Glutamatergic neuron (in vitro differentiated cells): ENCODE data around the gene PAGE2B. TPM values are rescaled to one million over a fixed set of nuclear protein-coding genes. Genes with fewer than 3 reads are reported as not detected.

Experiments used
- DNase-seq: peaks from one replicate; pipeline ENCODE4 v3.0.0; 2022
- H3K27ac Mint-ChIP-seq: one replicate; pipeline ENCODE4 v1.8.0; 2020; ENCODE audit warnings: mild to moderate bottlenecking, mixed read lengths, inconsistent platforms; ENCODE audit not compliant: unreplicated experiment
- H3K27me3 Mint-ChIP-seq: one replicate; pipeline ENCODE4 v1.8.0; 2020; ENCODE audit warnings: mild to moderate bottlenecking, moderate library complexity, mixed read lengths, inconsistent platforms; ENCODE audit not compliant: unreplicated experiment
- H3K36me3 Mint-ChIP-seq: one replicate; pipeline ENCODE4 v1.8.0; 2020; ENCODE audit warnings: mild to moderate bottlenecking, mixed read lengths, inconsistent platforms; ENCODE audit not compliant: unreplicated experiment
- H3K4me1 Mint-ChIP-seq: one replicate; pipeline ENCODE4 v1.8.0; 2020; ENCODE audit warnings: mild to moderate bottlenecking, low read depth, mixed read lengths, inconsistent platforms; ENCODE audit not compliant: unreplicated experiment
- H3K4me3 Mint-ChIP-seq: one replicate; pipeline ENCODE4 v1.8.0; 2020; ENCODE audit warnings: mild to moderate bottlenecking, mixed read lengths, inconsistent platforms; ENCODE audit not compliant: unreplicated experiment
- H3K9me3 Mint-ChIP-seq: one replicate; pipeline ENCODE4 v1.8.0; 2020; ENCODE audit warnings: mild to moderate bottlenecking, moderate library complexity, mixed read lengths, inconsistent platforms; ENCODE audit not compliant: unreplicated experiment
- total RNA-seq: library from RNA; stranded (reverse); fragmentation: NEBNext Ultra II Directional; extraction: Animal tissue kit (Norgen Biotek cat#: 25700); gene quantifications from one replicate; pipeline ENCODE4 v1.2.1, GENCODE V29; 2021; ENCODE audit not compliant: unreplicated experiment
- TF ChIP-seq, protein P1 (sequence below): fragments of 200-600 bp; sonication (generic); IDR thresholded peaks from one replicate; pipeline ENCODE4 v1.5.0; 2021; ENCODE audit not compliant: partially characterized antibody, unreplicated experiment

Gene PAGE2B
- total RNA-seq, 1 donor from 2014 or later, result not detected

GRCh38 chrX:55119712-55120111 is 44.9 kb downstream of the PAGE2B start:
- no peaks in the 10 kb centered on the region for H3K36me3 Mint-ChIP-seq
- DNase-seq, result no peak
- no peaks in the 10 kb centered on the region for H3K27me3 Mint-ChIP-seq
- TF ChIP-seq, protein P1, sequence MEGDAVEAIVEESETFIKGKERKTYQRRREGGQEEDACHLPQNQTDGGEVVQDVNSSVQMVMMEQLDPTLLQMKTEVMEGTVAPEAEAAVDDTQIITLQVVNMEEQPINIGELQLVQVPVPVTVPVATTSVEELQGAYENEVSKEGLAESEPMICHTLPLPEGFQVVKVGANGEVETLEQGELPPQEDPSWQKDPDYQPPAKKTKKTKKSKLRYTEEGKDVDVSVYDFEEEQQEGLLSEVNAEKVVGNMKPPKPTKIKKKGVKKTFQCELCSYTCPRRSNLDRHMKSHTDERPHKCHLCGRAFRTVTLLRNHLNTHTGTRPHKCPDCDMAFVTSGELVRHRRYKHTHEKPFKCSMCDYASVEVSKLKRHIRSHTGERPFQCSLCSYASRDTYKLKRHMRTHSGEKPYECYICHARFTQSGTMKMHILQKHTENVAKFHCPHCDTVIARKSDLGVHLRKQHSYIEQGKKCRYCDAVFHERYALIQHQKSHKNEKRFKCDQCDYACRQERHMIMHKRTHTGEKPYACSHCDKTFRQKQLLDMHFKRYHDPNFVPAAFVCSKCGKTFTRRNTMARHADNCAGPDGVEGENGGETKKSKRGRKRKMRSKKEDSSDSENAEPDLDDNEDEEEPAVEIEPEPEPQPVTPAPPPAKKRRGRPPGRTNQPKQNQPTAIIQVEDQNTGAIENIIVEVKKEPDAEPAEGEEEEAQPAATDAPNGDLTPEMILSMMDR, result no peak
- no peak overlapping the region for H3K27ac Mint-ChIP-seq
- H3K9me3 Mint-ChIP-seq, result no peaks in the 10 kb centered on the region
- H3K4me1 Mint-ChIP-seq, result no peaks in the 10 kb centered on the region
- H3K4me3 Mint-ChIP-seq, result no peak overlapping the region

DNA sequence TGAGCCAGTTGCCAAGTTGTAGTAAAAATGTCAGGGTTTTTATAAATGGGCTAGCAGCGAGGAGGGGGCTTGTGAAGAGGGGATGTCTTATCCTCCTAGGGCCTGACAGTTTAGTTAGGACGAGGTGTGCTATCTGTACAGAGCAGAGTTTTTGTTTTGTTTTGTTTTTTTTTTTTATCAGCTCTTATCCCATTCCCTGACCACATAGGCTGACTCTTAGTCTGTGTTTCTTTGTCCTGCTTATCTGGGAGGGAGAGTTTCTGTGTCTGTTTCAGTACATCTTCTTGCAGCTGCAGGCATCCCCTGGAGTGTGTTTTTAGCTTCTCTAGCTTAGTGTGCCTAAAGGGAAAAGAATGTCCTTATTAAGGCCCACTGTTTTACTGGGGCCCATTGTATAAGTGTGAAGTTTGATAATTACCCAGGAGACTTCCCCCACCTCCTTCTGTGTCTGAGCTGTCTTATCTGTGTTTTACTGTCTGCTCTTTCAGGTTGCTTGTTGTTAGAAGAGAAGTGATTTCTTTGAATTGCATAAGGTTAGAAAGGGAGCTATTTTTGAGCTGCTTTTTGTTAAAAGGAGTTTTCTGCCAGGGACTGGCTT is 46.0 kb downstream of the PAGE2B start:
- no peak for DNase-seq
- no peaks in the 10 kb centered on the region for H3K27me3 Mint-ChIP-seq
- H3K36me3 Mint-ChIP-seq, result no peaks in the 10 kb centered on the region
- H3K4me1 Mint-ChIP-seq, result no peaks in the 10 kb centered on the region
- H3K4me3 Mint-ChIP-seq, result no peak overlapping the region
- TF ChIP-seq, protein P1, result no peak
- no peak overlapping the region for H3K27ac Mint-ChIP-seq
- H3K9me3 Mint-ChIP-seq, result no peaks in the 10 kb centered on the region

DNA sequence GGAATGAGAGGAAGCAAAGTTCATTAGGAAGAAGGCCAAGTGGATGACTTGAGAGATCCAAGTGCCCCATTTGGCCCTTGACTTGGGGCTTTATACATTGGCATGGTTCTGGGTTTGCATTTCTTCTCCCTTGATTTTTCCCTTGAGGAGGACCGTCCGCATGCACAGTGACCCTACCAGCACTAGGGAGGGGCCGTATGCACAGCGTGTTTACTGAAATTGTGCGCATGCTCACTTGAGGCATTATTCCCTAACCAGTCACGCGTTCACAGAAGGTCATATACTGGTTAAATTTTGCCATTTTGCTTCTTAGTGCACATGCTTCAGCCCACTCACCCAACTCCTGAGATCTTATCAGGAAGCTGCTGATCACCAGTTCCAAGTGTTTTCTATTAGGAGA is 49.1 kb downstream of the PAGE2B start:
- no peak for DNase-seq
- Mint-ChIP-seq H3K27me3 (no peaks in the 10 kb centered on the region), H3K4me1 (no peaks in the 10 kb centered on the region), H3K36me3 (no peaks in the 10 kb centered on the region), H3K4me3 (no peak overlapping the region), H3K9me3 (no peaks in the 10 kb centered on the region), H3K27ac (no peak overlapping the region)
- TF ChIP-seq, protein P1, result no peak

DNA sequence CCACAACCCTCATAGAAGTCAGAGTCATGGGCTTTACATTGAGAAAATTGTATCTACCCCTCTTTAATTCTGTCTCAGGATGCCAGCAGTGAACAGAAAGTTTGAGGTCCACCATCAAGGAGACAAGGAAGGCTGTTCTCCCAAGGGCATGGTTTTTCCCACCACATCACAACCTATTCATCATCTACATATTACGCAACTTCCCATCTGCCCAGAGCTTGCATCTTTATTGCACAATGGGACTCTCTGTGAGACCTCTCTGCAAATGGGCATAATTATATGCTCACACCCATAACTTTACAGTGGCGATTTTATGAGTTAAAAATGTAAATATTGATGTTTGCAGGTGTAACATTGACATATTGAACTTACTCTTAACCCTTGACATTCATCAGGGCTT is 52.9 kb downstream of the PAGE2B start:
- no peak for DNase-seq
- no peak overlapping the region for H3K4me3 Mint-ChIP-seq
- H3K27me3 Mint-ChIP-seq, result no peaks in the 10 kb centered on the region
- no peak overlapping the region for H3K27ac Mint-ChIP-seq
- no peaks in the 10 kb centered on the region for H3K4me1 Mint-ChIP-seq
- no peaks in the 10 kb centered on the region for H3K36me3 Mint-ChIP-seq
- H3K9me3 Mint-ChIP-seq, result no peaks in the 10 kb centered on the region
- TF ChIP-seq, protein P1, result no peak

Other genes starting within 250 kb of the PAGE2B start
- gene TRO, start 154.2 kb upstream of the PAGE2B start, total RNA-seq, result 236 TPM
- 1.1 TPM for gene PFKFB1, start 80.8 kb upstream of the PAGE2B start, total RNA-seq
- 6.2 TPM for gene APEX2, start 74.7 kb upstream of the PAGE2B start, total RNA-seq
- gene ALAS2, start 44.1 kb upstream of the PAGE2B start, total RNA-seq, result not detected
- not detected for gene PAGE2, start 14.0 kb downstream of the PAGE2B start, total RNA-seq
- not detected for gene PAGE5, start 145.3 kb downstream of the PAGE2B start, total RNA-seq
- not detected for gene PAGE3, start 189.9 kb downstream of the PAGE2B start, total RNA-seq